HCT116 (cell line): ENCODE results near the gene POLA1. TPM values are rescaled to one million over a fixed set of nuclear protein-coding genes. Genes with fewer than 3 reads are reported as not detected.

Experiments used
- ATAC-seq: fragments of 200-7000 bp; cut with Tn5 transposase; 2 replicates; pipeline ENCODE4 v1.9.1; 2020; ENCODE audit warnings: mild to moderate bottlenecking, moderate library complexity
- BruUV-seq: library from RNA; stranded (reverse); fragments of 400-500 nt; replicated peaks from 2 replicates; lab custom pipeline; 2021; lab: Mats Ljungman, UMichigan
- CTCF ChIA-PET: fragments of 300-600 bp; sonication (Branson Sonifier 250); formaldehyde crosslinking; loops from one replicate; lab custom pipeline; 2021; ENCODE audit warnings: antibody characterized with exemption; lab: Charles Lee
- POLR2A ChIA-PET: fragments of 300-600, 350-600 bp; sonication (Branson Sonifier 250); formaldehyde crosslinking; loops from one replicate; lab custom pipeline; 2021; ENCODE audit warnings: antibody characterized with exemption; lab: Charles Lee
- RAD21 ChIA-PET, 2 experiments: fragments of 300-600 bp; sonication (Branson Sonifier 250); formaldehyde crosslinking; loops; one replicate each; lab custom pipeline; 2023; ENCODE audit warnings: low total read pairs in 2 of 2; ENCODE audit not compliant: uncharacterized antibody in 2 of 2, unreplicated experiment in 2 of 2, low non-redundant PET in 1 of 2; lab: Charles Lee
- DNase-seq: peaks from one replicate; pipeline ENCODE4 v3.0.0-alpha.2; 2010; ENCODE audit warnings: low read depth, low spot score
- H2AFZ ChIP-seq: fragments of 200-600 bp; shearing (Covaris generic), sonication (generic); 2 replicates; pipeline ENCODE4 v1.6.1; 2017; ENCODE audit warnings: low read depth, mixed run types, mixed read lengths, antibody characterized with exemption, low read length; ENCODE audit not compliant: poor library complexity, severe bottlenecking
- H3K27ac ChIP-seq: 2 replicates; pipeline ENCODE4 v1.5.1; 2012; ENCODE audit warnings: low read depth, low read length
- H3K27me3 ChIP-seq: fragments of 200-600 bp; sonication (generic); 2 replicates; pipeline ENCODE4 v1.6.1; 2016; ENCODE audit warnings: mixed run types, low read length, mixed read lengths; ENCODE audit not compliant: insufficient read depth
- H3K36me3 ChIP-seq, 2 experiments: fragments of 200-500 bp in 1 of 2; fragments of 200-600 bp in 1 of 2; sonication (Bioruptor generic) in 1 of 2; sonication (generic) in 1 of 2; 2 replicates each; pipeline versions ENCODE4 v1.5.1 to v1.6.1; 2014 to 2016; ENCODE audit warnings: low read length in 2 of 2, inconsistent platforms in 1 of 2, mixed read lengths in 1 of 2, mixed run types in 1 of 2; ENCODE audit not compliant: insufficient read depth in 2 of 2, control insufficient read depth in 1 of 2
- H3K4me1 ChIP-seq, 2 experiments: fragments of 200-600 bp in 1 of 2; sonication (generic) in 1 of 2; 2 replicates each; pipeline versions ENCODE4 v1.5.1 to v1.6.1; 2012 to 2017; ENCODE audit warnings: low read length in 2 of 2, inconsistent platforms in 1 of 2, mild to moderate bottlenecking in 1 of 2, mixed read lengths in 1 of 2, mixed run types in 1 of 2, moderate library complexity in 1 of 2; ENCODE audit not compliant: insufficient read depth in 2 of 2, control insufficient read depth in 1 of 2
- H3K4me2 ChIP-seq: fragments of 200-600 bp; sonication (generic); 2 replicates; pipeline ENCODE4 v1.6.1; 2017; ENCODE audit warnings: mixed run types, low read length, mixed read lengths
- H3K4me3 ChIP-seq, 2 experiments: fragments of 200-600 bp in 1 of 2; sonication (generic) in 1 of 2; replicated peaks in 1 of 2; 2 replicates each; pipeline ENCODE4 v1.5.1; 2011 to 2016; ENCODE audit warnings: low read length in 2 of 2, control low read depth in 1 of 2, low read depth in 1 of 2, mild to moderate bottlenecking in 1 of 2, mixed read lengths in 1 of 2, mixed run types in 1 of 2
- H3K79me2 ChIP-seq: fragments of 200-600 bp; sonication (generic); 2 replicates; pipeline ENCODE4 v1.6.1; 2017; ENCODE audit warnings: mild to moderate bottlenecking, mixed run types, low read length, moderate library complexity, mixed read lengths; ENCODE audit not compliant: insufficient read depth
- H3K9ac ChIP-seq: fragments of 200-600 bp; sonication (generic); 2 replicates; pipeline ENCODE4 v1.6.1; 2016; ENCODE audit warnings: low read length, mixed read lengths
- H3K9me2 ChIP-seq: fragments of 200-600 bp; sonication (generic), shearing (Covaris generic); 2 replicates; pipeline ENCODE4 v1.6.1; 2017; ENCODE audit warnings: mixed run types, mild to moderate bottlenecking, moderate library complexity; ENCODE audit not compliant: insufficient read depth
- H3K9me3 ChIP-seq, 2 experiments: fragments of 200-500 bp in 1 of 2; fragments of 200-600 bp in 1 of 2; sonication (Bioruptor generic) in 1 of 2; sonication (generic) in 1 of 2; 2 replicates each; pipeline ENCODE4 v1.6.1; 2014 to 2017; ENCODE audit warnings: low read length in 2 of 2, mixed read lengths in 2 of 2, inconsistent platforms in 1 of 2, low read depth in 1 of 2, mild to moderate bottlenecking in 1 of 2, mixed run types in 1 of 2, moderate library complexity in 1 of 2; ENCODE audit not compliant: control insufficient read depth in 1 of 2, insufficient read depth in 1 of 2
- H4K20me1 ChIP-seq: fragments of 200-600 bp; sonication (generic), shearing (Covaris generic); 2 replicates; pipeline ENCODE4 v1.6.1; 2017; ENCODE audit warnings: mixed run types, mild to moderate bottlenecking, moderate library complexity; ENCODE audit not compliant: insufficient read depth
- ATF3 ChIP-seq: IDR thresholded peaks from 2 replicates; pipeline ENCODE4 v1.6.1; 2012
- EGR1 ChIP-seq: IDR thresholded peaks from 2 replicates; pipeline ENCODE4 v1.6.1; 2012; ENCODE audit warnings: low read depth
- ELF1 ChIP-seq: IDR thresholded peaks from 2 replicates; pipeline ENCODE4 v1.6.1; 2012; ENCODE audit warnings: low read depth, borderline replicate concordance
- EZH2phosphoT487 ChIP-seq: fragments of 200-600 bp; IDR thresholded peaks from 2 replicates; pipeline ENCODE4 v1.6.1; 2018; ENCODE audit warnings: antibody characterized with exemption, borderline replicate concordance
- FOSL1 ChIP-seq: IDR thresholded peaks from 2 replicates; pipeline ENCODE4 v1.6.1; 2012; ENCODE audit warnings: low read depth
- JUND ChIP-seq: IDR thresholded peaks from 2 replicates; pipeline ENCODE4 v1.6.1; 2012
- POLR2AphosphoS5 ChIP-seq: IDR thresholded peaks from 2 replicates; pipeline ENCODE4 v1.6.1; 2011; ENCODE audit warnings: mild to moderate bottlenecking, low read depth, low read length, moderate library complexity
- RAD21 ChIP-seq: IDR thresholded peaks from 2 replicates; pipeline ENCODE4 v1.6.1; 2012; ENCODE audit warnings: low read depth, mild to moderate bottlenecking
- SIN3A ChIP-seq: IDR thresholded peaks from 2 replicates; pipeline ENCODE4 v1.6.1; 2012; ENCODE audit warnings: low read depth
- SRF ChIP-seq: IDR thresholded peaks from 2 replicates; pipeline ENCODE4 v1.6.1; 2012; ENCODE audit warnings: low read depth
- TCF7L2 ChIP-seq: IDR thresholded peaks from 2 replicates; pipeline ENCODE4 v1.7.0; 2011; ENCODE audit warnings: borderline replicate concordance, inconsistent platforms; ENCODE audit not compliant: insufficient read depth, insufficient read length; ENCODE audit errors: extremely low read depth
- intact Hi-C: fragments of 100-400 bp; cut with micrococcal nuclease; formaldehyde crosslinking; loops from 2 replicates; pipeline ENCODE4 v1.10.0; 2022
- total RNA-seq: library from RNA; stranded (reverse); gene quantifications from one replicate; pipeline ENCODE4 v1.2.1, GENCODE V29; 2021; ENCODE audit not compliant: unreplicated experiment

The POLA1 gene
- total RNA-seq, 1 experiment from 2014 or later: 27.0 TPM

- no peaks in the 10 kb centered on the region for H4K20me1 ChIP-seq
- no peak overlapping the region for H3K9ac ChIP-seq
- no peaks in the 10 kb centered on the region for H3K9me2 ChIP-seq
- ChIA-PET POLR2A (no interaction called here), RAD21 (no interaction called here), CTCF (no interaction called here)
- H3K4me3 ChIP-seq: no peak overlapping the region
- DNase-seq (no peak), ATAC-seq (no peak)
- H3K9me3 ChIP-seq: no peaks in the 10 kb centered on the region
- H3K79me2 ChIP-seq: no peaks in the 10 kb centered on the region
- H3K36me3 ChIP-seq: no peaks in the 10 kb centered on the region
- peaks cover 5 to 10% of the 10 kb centered on the region in 2 experiments; a peak in 3 of 4 replicates for H3K4me1 ChIP-seq
- no peak overlapping the region for H3K27ac ChIP-seq
- no peak for TF ChIP-seq RAD21
- TF ChIP-seq SRF: no peak
- no peak for TF ChIP-seq SIN3A
- TF ChIP-seq TCF7L2: no peak
- no peak for TF ChIP-seq POLR2AphosphoS5
- TF ChIP-seq ATF3: no peak
- TF ChIP-seq EGR1: no peak
- TF ChIP-seq ELF1: no peak
- TF ChIP-seq EZH2phosphoT487: no peak
- intact Hi-C loops: no loop called here
- no peak overlapping the region for H2AFZ ChIP-seq
- no peaks in the 10 kb centered on the region for H3K27me3 ChIP-seq
- no TSS peak for BruUV-seq
- H3K4me2 ChIP-seq: no peak overlapping the region
Observed at GRCh38 chrX:25026576-25026975, 332.9 kb downstream of the POLA1 start.

- ChIA-PET POLR2A (no interaction called here), RAD21 (no interaction called here), CTCF (interaction anchor here (1.0 kb wide), 1 partner anchor 115 kb away, joined by 4 read pairs; no protein-coding TSS in a partner anchor)
- Histone ChIP-seq H3K36me3 (no peaks in the 10 kb centered on the region), H3K9ac (no peak overlapping the region), H3K4me2 (peak overlapping the region; percentile 50), H3K27ac (no peak overlapping the region), H3K4me1 (peaks cover 5 to 10% of the 10 kb centered on the region in 2 experiments; a peak in 3 of 4 replicates), H3K27me3 (no peaks in the 10 kb centered on the region), H3K79me2 (no peaks in the 10 kb centered on the region), H3K9me3 (no peaks in the 10 kb centered on the region), H3K9me2 (no peaks in the 10 kb centered on the region), H2AFZ (peak overlapping the region; percentile 40), H4K20me1 (no peaks in the 10 kb centered on the region), H3K4me3 (no peak overlapping the region)
- intact Hi-C loops: no loop called here
- ATAC-seq: no peak; the same call in 1 of the 2 replicates
- no TSS peak for BruUV-seq
- no peak for DNase-seq
- TF ChIP-seq JUND (0 out of 2 replicates have a peak, but pooled peaks have one; percentile 18), FOSL1 (peak; percentile 46; the same call in 1 of the 2 replicates), EGR1 (no peak)
Observed at GRCh38 chrX:25028726-25029125, 335.0 kb downstream of the POLA1 start.
